SU-DHL-6 (cell line): Measurements from ENCODE around the gene DRC1.
"Not testable (repeated sequence)": the region's sequence is repeated elsewhere in the genome, so short reads cannot be mapped to it uniquely, and the experiment has no call there.

Source experiments
- H2AFZ ChIP-seq: fragments of 200-600 bp; sonication (generic); 2 replicates; pipeline ENCODE4 v1.6.1; 2014; ENCODE audit warnings: low read depth, mild to moderate bottlenecking, moderate library complexity, mixed read lengths, antibody characterized with exemption, low read length; ENCODE audit not compliant: severe bottlenecking
- H3F3A ChIP-seq: fragments of 200-600 bp; shearing (Covaris generic); 2 replicates; pipeline ENCODE4 v1.6.0; 2016; ENCODE audit warnings: antibody characterized with exemption, mild to moderate bottlenecking; ENCODE audit not compliant: insufficient read depth
- H3K27ac ChIP-seq: fragments of 200-600 bp; sonication (generic); 2 replicates; pipeline ENCODE4 v1.5.1; 2016; ENCODE audit warnings: low read depth, mild to moderate bottlenecking, low read length, moderate library complexity, mixed read lengths
- H3K27me3 ChIP-seq: fragments of 200-600 bp; sonication (generic), shearing (Covaris generic); 2 replicates; pipeline ENCODE4 v1.6.0; 2014; ENCODE audit warnings: mild to moderate bottlenecking, low read length
- H3K36me3 ChIP-seq: fragments of 200-600 bp; sonication (generic); 2 replicates; pipeline ENCODE4 v1.6.1; 2014; ENCODE audit warnings: mild to moderate bottlenecking, low read length, mixed read lengths
- H3K4me2 ChIP-seq: fragments of 300-600, 200-600 bp; shearing (Covaris generic), sonication (generic); 2 replicates; pipeline ENCODE4 v1.6.0; 2014; ENCODE audit warnings: low read length, low read depth, mild to moderate bottlenecking; ENCODE audit not compliant: poor library complexity, severe bottlenecking
- H3K4me3 ChIP-seq: fragments of 200-600 bp; sonication (generic); 2 replicates; pipeline ENCODE4 v1.5.1; 2014; ENCODE audit warnings: antibody characterized with exemption, low read length, mild to moderate bottlenecking, mixed read lengths; ENCODE audit not compliant: insufficient read depth, poor library complexity, severe bottlenecking
- H3K79me2 ChIP-seq: fragments of 200-600 bp; sonication (generic); 2 replicates; pipeline ENCODE4 v1.6.1; 2014; ENCODE audit warnings: mild to moderate bottlenecking, low read length, moderate library complexity; ENCODE audit not compliant: insufficient read depth
- H3K9ac ChIP-seq: fragments of 200-600 bp; sonication (generic); 2 replicates; pipeline ENCODE4 v1.7.0; 2014; ENCODE audit warnings: mild to moderate bottlenecking, low read length
- H3K9me2 ChIP-seq: fragments of 200-600 bp; sonication (generic); replicated peaks from 2 replicates; pipeline ENCODE4 v1.6.1; 2014; ENCODE audit warnings: low read length; ENCODE audit not compliant: insufficient read depth
- H3K9me3 ChIP-seq: fragments of 200-600 bp; sonication (generic); 2 replicates; pipeline ENCODE4 v1.6.1; 2014; ENCODE audit warnings: low read length, mixed read lengths; ENCODE audit not compliant: insufficient read depth
- H4K20me1 ChIP-seq: fragments of 200-600 bp; sonication (generic); 2 replicates; pipeline ENCODE4 v1.6.1; 2014; ENCODE audit warnings: low read depth, mild to moderate bottlenecking, antibody characterized with exemption, low read length, moderate library complexity, mixed read lengths
- EZH2phosphoT487 ChIP-seq: fragments of 200-600 bp; sonication (generic), shearing (Covaris generic); conservative IDR thresholded peaks from 2 replicates; pipeline ENCODE4 v1.6.1; 2018; ENCODE audit warnings: mild to moderate bottlenecking, antibody characterized with exemption, low read length, moderate library complexity, mixed read lengths
- TF ChIP-seq, protein P1 (sequence below): fragments of 200-600 bp; sonication (generic); IDR thresholded peaks from one replicate; pipeline ENCODE4 v1.5.1; 2017; ENCODE audit warnings: antibody characterized with exemption, mild to moderate bottlenecking, low read length, moderate library complexity; ENCODE audit not compliant: insufficient read depth, poor library complexity, severe bottlenecking

The DRC1 gene

DNA sequence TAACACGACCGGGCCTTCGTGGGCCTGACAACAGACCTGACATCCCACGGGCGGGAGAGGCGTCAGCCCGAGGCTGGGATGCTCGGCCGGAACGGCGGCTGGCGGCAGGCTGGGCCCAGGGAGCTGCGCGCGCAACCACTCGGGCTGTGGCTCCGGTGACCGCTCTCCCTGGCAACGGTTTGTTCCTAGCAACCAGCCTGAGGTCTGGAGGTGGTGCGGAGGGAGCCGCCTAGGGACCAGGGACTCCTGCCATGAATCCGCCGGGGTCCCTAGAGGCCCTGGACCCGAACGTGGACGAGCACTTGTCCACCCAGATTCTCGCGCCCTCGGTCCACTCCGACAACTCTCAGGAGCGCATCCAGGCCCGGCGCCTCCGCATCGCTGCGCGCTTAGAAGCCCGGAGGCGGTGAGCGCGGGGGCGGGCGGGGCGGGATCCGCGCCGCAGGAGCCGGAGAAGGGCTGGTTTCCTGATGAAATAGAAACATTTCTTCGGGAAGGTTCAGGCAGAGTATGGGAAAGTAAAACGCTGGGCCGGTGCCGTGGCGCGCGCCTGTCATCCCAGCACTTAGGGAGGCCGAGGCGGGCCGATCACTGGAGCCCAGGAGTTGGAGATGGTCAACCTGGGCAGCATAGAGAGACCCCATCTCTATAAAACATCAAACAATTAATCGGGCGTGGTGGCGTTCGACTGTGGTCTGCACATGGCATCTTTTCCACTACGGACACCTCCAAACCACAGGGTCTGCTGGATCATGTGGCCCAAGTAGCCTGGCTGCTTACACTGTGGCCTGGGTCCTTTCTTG lies at the start of gene DRC1:
TSS of gene DRC1 (plus strand) at position 182 of the 803 bp plus-strand sequence. CDS start at position 252, 70 bp downstream.
- H3K4me3 ChIP-seq = no peak within 1 kb of the TSS

DNA sequence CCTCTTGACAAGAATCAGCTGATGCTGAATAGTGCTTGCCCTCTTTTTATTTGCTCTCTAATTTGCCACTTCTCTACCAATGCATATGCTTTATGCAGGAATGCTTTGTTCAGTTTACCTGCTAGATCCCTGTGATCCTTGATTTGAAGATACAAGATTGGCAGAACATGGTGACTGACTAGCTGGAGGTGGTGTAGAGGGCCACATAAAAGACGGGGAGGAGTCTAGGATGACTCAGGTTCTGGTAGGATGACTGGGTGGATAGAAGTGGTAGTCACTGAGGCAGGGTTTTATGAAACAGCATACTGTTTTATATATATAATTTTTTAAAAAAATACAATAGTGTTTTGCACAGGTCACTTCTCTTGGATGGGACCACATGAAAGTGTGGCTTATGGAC lies 48.8 kb upstream of the DRC1 start:
- Histone ChIP-seq H3K9me3 (no peaks in the 10 kb centered on the region), H3K9ac (no peak overlapping the region), H3F3A (no peaks in the 10 kb centered on the region), H2AFZ (no peak overlapping the region), H3K27me3 (no peaks in the 10 kb centered on the region), H3K4me3 (no peak overlapping the region), H4K20me1 (peaks cover 21% of the 10 kb centered on the region), H3K36me3 (no peaks in the 10 kb centered on the region; the same call in 1 of the 2 replicates), H3K27ac (no peak overlapping the region), H3K9me2 (no peaks in the 10 kb centered on the region), H3K79me2 (peaks cover 99% of the 10 kb centered on the region), H3K4me2 (no peak overlapping the region)
- no peak for TF ChIP-seq EZH2phosphoT487
- TF ChIP-seq, protein P1, sequence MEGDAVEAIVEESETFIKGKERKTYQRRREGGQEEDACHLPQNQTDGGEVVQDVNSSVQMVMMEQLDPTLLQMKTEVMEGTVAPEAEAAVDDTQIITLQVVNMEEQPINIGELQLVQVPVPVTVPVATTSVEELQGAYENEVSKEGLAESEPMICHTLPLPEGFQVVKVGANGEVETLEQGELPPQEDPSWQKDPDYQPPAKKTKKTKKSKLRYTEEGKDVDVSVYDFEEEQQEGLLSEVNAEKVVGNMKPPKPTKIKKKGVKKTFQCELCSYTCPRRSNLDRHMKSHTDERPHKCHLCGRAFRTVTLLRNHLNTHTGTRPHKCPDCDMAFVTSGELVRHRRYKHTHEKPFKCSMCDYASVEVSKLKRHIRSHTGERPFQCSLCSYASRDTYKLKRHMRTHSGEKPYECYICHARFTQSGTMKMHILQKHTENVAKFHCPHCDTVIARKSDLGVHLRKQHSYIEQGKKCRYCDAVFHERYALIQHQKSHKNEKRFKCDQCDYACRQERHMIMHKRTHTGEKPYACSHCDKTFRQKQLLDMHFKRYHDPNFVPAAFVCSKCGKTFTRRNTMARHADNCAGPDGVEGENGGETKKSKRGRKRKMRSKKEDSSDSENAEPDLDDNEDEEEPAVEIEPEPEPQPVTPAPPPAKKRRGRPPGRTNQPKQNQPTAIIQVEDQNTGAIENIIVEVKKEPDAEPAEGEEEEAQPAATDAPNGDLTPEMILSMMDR = no peak

More for the DNA sequence above, at the start of gene DRC1:
- Histone ChIP-seq H3K9me2 (no peaks in the 10 kb centered on the region), H3F3A (no peaks in the 10 kb centered on the region), H3K4me2 (no peak within 1 kb of the TSS), H3K36me3 (no peaks in the 10 kb centered on the region), H3K27ac (no peak within 1 kb of the TSS), H3K27me3 (no peaks in the 10 kb centered on the region), H3K79me2 (no peaks in the 10 kb centered on the region), H2AFZ (no peak within 1 kb of the TSS), H3K9me3 (no peaks in the 10 kb centered on the region), H3K9ac (no peak within 1 kb of the TSS), H4K20me1 (no peaks in the 10 kb centered on the region)
- TF ChIP-seq, protein P1 = no peak
- TF ChIP-seq EZH2phosphoT487 = no peak

DNA sequence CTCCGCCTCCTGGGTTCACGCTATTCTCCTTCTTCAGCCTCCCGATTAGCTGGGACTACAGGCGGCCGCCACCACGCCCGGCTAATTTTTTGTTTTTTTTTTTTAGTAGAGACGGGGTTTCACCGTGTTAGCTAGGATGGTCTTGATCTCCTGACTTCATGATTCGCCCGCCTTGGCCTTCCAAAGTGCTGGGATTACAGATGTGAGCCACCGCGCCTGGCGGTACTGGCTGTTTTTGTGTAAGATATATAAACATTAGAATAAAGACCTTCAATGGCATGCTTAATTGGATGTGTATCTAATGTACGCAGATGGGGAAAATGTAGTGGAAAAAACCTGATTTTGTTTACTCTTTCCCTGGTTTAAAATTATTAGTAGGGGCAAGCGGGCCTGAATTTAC lies 47.3 kb upstream of the DRC1 start:
- Histone ChIP-seq H4K20me1 (peaks cover 21% of the 10 kb centered on the region), H3K79me2 (peaks cover 99% of the 10 kb centered on the region)
- not testable (repeated sequence) for H3K27me3 ChIP-seq, H3K9ac ChIP-seq, H3K4me2 ChIP-seq, H3K27ac ChIP-seq, H3K36me3 ChIP-seq, H3K4me3 ChIP-seq, H3K9me2 ChIP-seq, H2AFZ ChIP-seq, H3F3A ChIP-seq, H3K9me3 ChIP-seq
